ENCODE measurements around the gene CD44. TPM values are rescaled to one million over a fixed set of nuclear protein-coding genes. Genes with fewer than 3 reads are reported as not detected.

The CD44 gene
- total RNA-seq, 1 experiment from 2014 or later, result 15.9 TPM

GRCh38 chr11:35216962-35217678 is 78.1 kb downstream of the CD44 start:
- Histone ChIP-seq H3K9me3 (ENCODE audit: low read depth, low read length, poor library complexity, severe bottlenecking) (no peaks in the 10 kb centered on the region), H3K36me3 (ENCODE audit: insufficient read depth, low read length, poor library complexity, severe bottlenecking) (no peaks in the 10 kb centered on the region), H3K4me1 (ENCODE audit: insufficient read depth, low read length, poor library complexity, severe bottlenecking) (no peaks in the 10 kb centered on the region), H3K27ac (ENCODE audit: low read depth, low read length, poor library complexity, severe bottlenecking) (no peak overlapping the region), H3K4me3 (ENCODE audit: low read depth, low read length, poor library complexity, severe bottlenecking) (no peak overlapping the region), H3K27me3 (replicated peaks; ENCODE audit: insufficient read depth, low read depth, low read length, poor library complexity) (no peaks in the 10 kb centered on the region)
- no TSS peak for BruUV-seq (replicated peaks)
- TF ChIP-seq, protein P1, sequence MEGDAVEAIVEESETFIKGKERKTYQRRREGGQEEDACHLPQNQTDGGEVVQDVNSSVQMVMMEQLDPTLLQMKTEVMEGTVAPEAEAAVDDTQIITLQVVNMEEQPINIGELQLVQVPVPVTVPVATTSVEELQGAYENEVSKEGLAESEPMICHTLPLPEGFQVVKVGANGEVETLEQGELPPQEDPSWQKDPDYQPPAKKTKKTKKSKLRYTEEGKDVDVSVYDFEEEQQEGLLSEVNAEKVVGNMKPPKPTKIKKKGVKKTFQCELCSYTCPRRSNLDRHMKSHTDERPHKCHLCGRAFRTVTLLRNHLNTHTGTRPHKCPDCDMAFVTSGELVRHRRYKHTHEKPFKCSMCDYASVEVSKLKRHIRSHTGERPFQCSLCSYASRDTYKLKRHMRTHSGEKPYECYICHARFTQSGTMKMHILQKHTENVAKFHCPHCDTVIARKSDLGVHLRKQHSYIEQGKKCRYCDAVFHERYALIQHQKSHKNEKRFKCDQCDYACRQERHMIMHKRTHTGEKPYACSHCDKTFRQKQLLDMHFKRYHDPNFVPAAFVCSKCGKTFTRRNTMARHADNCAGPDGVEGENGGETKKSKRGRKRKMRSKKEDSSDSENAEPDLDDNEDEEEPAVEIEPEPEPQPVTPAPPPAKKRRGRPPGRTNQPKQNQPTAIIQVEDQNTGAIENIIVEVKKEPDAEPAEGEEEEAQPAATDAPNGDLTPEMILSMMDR (conservative IDR thresholded peaks at IDR 0.05; ENCODE audit: low read depth, low read length), result no peak
- no peak for TF ChIP-seq EZH2 (IDR thresholded peaks at IDR 0.05; ENCODE audit: borderline replicate concordance, low read depth, low read length, poor library complexity, severe bottlenecking)
- CTCF ChIA-PET, result no interaction called here
- POLR2A ChIA-PET (ENCODE audit: low non-redundant PET), result no interaction called here
- no peak for DNase-seq (ENCODE audit: low spot score)
- intact Hi-C loops (cut with micrococcal nuclease; ENCODE audit: unreplicated experiment), result no loop called here

DNA sequence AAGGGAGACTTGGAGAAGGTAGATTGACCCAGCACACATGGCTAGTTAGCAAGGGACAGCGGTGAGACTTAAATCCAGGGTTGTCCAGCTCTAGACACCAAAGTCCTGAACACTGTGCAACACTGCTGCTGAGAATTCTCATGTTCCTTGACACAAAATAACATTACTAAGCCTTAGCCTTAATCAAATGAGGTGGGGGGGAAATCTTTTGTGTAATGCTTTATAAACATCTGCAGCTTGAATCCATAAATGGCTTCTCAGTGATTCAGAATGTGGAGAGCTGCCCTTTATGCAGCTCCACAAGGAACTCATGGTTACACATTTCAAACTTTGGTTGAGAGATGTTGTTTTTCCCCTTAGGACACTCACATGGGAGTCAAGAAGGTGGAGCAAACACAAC is 80.0 kb downstream of the CD44 start:
- DNase-seq (ENCODE audit: low spot score), result no peak
- Histone ChIP-seq H3K4me3 (ENCODE audit: low read depth, low read length, poor library complexity, severe bottlenecking) (no peak overlapping the region), H3K36me3 (ENCODE audit: insufficient read depth, low read length, poor library complexity, severe bottlenecking) (no peaks in the 10 kb centered on the region), H3K27me3 (replicated peaks; ENCODE audit: insufficient read depth, low read depth, low read length, poor library complexity) (no peaks in the 10 kb centered on the region), H3K27ac (ENCODE audit: low read depth, low read length, poor library complexity, severe bottlenecking) (no peak overlapping the region), H3K9me3 (ENCODE audit: low read depth, low read length, poor library complexity, severe bottlenecking) (no peaks in the 10 kb centered on the region), H3K4me1 (ENCODE audit: insufficient read depth, low read length, poor library complexity, severe bottlenecking) (peaks cover 14% of the 10 kb centered on the region)
- no peak for TF ChIP-seq EZH2 (IDR thresholded peaks at IDR 0.05; ENCODE audit: borderline replicate concordance, low read depth, low read length, poor library complexity, severe bottlenecking)
- TF ChIP-seq, protein P1 (conservative IDR thresholded peaks at IDR 0.05; ENCODE audit: low read depth, low read length), result no peak
- ChIA-PET POLR2A (ENCODE audit: low non-redundant PET) (interaction anchor here (0.5 kb wide), 1 partner anchor 373 kb away, joined by 3 read pairs; no protein-coding TSS in a partner anchor), CTCF (no interaction called here)
- BruUV-seq (replicated peaks), result no TSS peak
- intact Hi-C loops (cut with micrococcal nuclease; ENCODE audit: unreplicated experiment), result no loop called here

DNA sequence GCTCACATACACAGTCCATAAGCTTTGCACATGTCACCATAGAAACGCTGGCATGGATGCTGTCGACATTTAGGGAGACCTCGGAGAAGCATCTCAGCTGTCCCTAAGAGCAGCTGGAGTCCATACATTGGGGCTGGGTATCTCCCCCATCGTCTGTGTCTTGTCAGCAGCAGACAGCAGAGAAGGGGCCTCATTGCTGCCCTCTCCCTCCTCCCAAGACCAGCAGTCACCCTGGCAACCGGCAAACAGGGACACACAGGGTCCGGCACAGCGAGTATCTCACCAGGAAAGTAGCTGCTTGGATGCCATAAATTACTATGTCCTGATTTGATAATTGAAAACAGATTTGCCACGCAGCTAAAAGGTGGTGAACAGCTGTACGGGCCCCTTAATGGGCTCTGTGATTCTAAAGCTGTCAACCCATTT is 84.4 kb downstream of the CD44 start:
- H3K9me3 ChIP-seq (ENCODE audit: low read depth, low read length, poor library complexity, severe bottlenecking), result no peaks in the 10 kb centered on the region
- no TSS peak for BruUV-seq (replicated peaks)
- H3K4me3 ChIP-seq (ENCODE audit: low read depth, low read length, poor library complexity, severe bottlenecking), result no peak overlapping the region
- CTCF ChIA-PET, result interaction anchor here (0.8 kb wide), 1 partner anchor 14 kb away, joined by 4 read pairs; no protein-coding TSS in a partner anchor
- no peaks in the 10 kb centered on the region for H3K27me3 ChIP-seq (replicated peaks; ENCODE audit: insufficient read depth, low read depth, low read length, poor library complexity)
- TF ChIP-seq EZH2 (IDR thresholded peaks at IDR 0.05; ENCODE audit: borderline replicate concordance, low read depth, low read length, poor library complexity, severe bottlenecking), result no peak
- TF ChIP-seq, protein P1 (conservative IDR thresholded peaks at IDR 0.05; ENCODE audit: low read depth, low read length), result no peak
- intact Hi-C loops (cut with micrococcal nuclease; ENCODE audit: unreplicated experiment), result no loop called here
- H3K4me1 ChIP-seq (ENCODE audit: insufficient read depth, low read length, poor library complexity, severe bottlenecking), result peaks cover 14% of the 10 kb centered on the region
- DNase-seq (ENCODE audit: low spot score), result peak; percentile 90
- no peaks in the 10 kb centered on the region for H3K36me3 ChIP-seq (ENCODE audit: insufficient read depth, low read length, poor library complexity, severe bottlenecking)
- no peak overlapping the region for H3K27ac ChIP-seq (ENCODE audit: low read depth, low read length, poor library complexity, severe bottlenecking)
- POLR2A ChIA-PET (ENCODE audit: low non-redundant PET), result no interaction called here

All from A673 (cell line).